ENCODE data around the gene NEURL3.

- TF ChIP-seq CTCF (IDR thresholded peaks at IDR 0.05) (no peak), ZFX (IDR thresholded peaks at IDR 0.05; ENCODE audit: borderline replicate concordance) (no peak)
Observed at GRCh38 chr2:96532641-96533291, 27.6 kb upstream of the NEURL3 start.

Data from 22Rv1 (cell line).